A549 treated with DMSO at 1 μM for 4 hours (cell line): Measurements from ENCODE around the gene L3HYPDH. TPM values are rescaled to one million over a fixed set of nuclear protein-coding genes. Genes with fewer than 3 reads are reported as not detected.

Source experiments
- total RNA-seq: library from RNA; stranded (reverse); fragments of 200-300 nt; extraction: Qiagen RNA extraction; gene quantifications from 5 replicates; pipeline ENCODE4 v1.2.3, GENCODE V29; 2022; ENCODE audit warnings: low read depth

Gene L3HYPDH
- 38.5 to 50.7 TPM (median 50.0 TPM) in 5 replicates for total RNA-seq

GRCh38 chr14:59483819-59484638, at the start of gene L3HYPDH, which contains the start of gene JKAMP:
L3HYPDH (minus strand) TSS chr14:59484408; CDS start chr14:59484316, 92 bp downstream.
JKAMP (plus strand) TSS chr14:59484517; CDS start chr14:59484590, 73 bp downstream.

GRCh38 chr14:59465316-59466135, 18.7 kb downstream of the L3HYPDH start, which contains the start of gene GPR135:
GPR135 (minus strand) TSS chr14:59465380; CDS start chr14:59465226, 154 bp downstream.

Other genes starting within 250 kb of the L3HYPDH start
- 0.80 to 1.5 TPM (median 1.4 TPM) in 5 replicates for gene GPR135, start 19.0 kb downstream of the L3HYPDH start, total RNA-seq
- 78.8 to 99.2 TPM (median 86.4 TPM) in 5 replicates for gene JKAMP, start 109 bp upstream of the L3HYPDH start, total RNA-seq
- not detected in 5 replicates for gene CCDC175, start 92.4 kb upstream of the L3HYPDH start, total RNA-seq